ENCODE measurements around the gene GOLGA3. TPM values are rescaled to one million over a fixed set of nuclear protein-coding genes. Genes with fewer than 3 reads are reported as not detected.

The GOLGA3 gene
- polyA plus RNA-seq, 1 donor (not counting 4 experiments of a cell fraction or from before 2014, with no cell fraction given), result 11.0 TPM

GRCh38 chr12:132827763-132828703, 636 bp downstream of the GOLGA3 start:
- no peaks in the 10 kb centered on the region for H3K27me3 ChIP-seq (ENCODE audit: control insufficient read depth, extremely low read depth, insufficient read depth, low read length)
- peaks cover 2% of the 10 kb centered on the region for H3K9me1 ChIP-seq (ENCODE audit: control insufficient read depth, extremely low read depth, insufficient read depth, low read length)
- H2AFZ ChIP-seq (ENCODE audit: control insufficient read depth, low read length), result peak overlapping the region; percentile 48
- peak overlapping the region; percentile 81 for H3K4me2 ChIP-seq (ENCODE audit: control insufficient read depth, extremely low read depth, insufficient read depth, low read depth, low read length)
- H3K4me3 ChIP-seq (ENCODE audit: control insufficient read depth in 2 of 3, extremely low read depth in 1 of 3, insufficient read depth in 2 of 3, low read depth in 1 of 3, low read length in 3 of 3), result peak overlapping the region; percentile 89 to 98 (median 93)
- TF ChIP-seq, protein P1, sequence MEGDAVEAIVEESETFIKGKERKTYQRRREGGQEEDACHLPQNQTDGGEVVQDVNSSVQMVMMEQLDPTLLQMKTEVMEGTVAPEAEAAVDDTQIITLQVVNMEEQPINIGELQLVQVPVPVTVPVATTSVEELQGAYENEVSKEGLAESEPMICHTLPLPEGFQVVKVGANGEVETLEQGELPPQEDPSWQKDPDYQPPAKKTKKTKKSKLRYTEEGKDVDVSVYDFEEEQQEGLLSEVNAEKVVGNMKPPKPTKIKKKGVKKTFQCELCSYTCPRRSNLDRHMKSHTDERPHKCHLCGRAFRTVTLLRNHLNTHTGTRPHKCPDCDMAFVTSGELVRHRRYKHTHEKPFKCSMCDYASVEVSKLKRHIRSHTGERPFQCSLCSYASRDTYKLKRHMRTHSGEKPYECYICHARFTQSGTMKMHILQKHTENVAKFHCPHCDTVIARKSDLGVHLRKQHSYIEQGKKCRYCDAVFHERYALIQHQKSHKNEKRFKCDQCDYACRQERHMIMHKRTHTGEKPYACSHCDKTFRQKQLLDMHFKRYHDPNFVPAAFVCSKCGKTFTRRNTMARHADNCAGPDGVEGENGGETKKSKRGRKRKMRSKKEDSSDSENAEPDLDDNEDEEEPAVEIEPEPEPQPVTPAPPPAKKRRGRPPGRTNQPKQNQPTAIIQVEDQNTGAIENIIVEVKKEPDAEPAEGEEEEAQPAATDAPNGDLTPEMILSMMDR (optimal IDR thresholded peaks at IDR 0.05 in 1 of 3, IDR thresholded peaks at IDR 0.05 in 1 of 3, conservative IDR thresholded peaks at IDR 0.05 in 1 of 3; ENCODE audit: extremely low read depth in 1 of 3, insufficient read depth in 2 of 3, low read length in 3 of 3), result peak in 1 of 3 experiments; percentile 5
- TF ChIP-seq EZH2 (IDR thresholded peaks at IDR 0.05; ENCODE audit: low read length), result no peak
- peak overlapping the region; percentile 92 for H3K27ac ChIP-seq (ENCODE audit: control insufficient read depth, insufficient read depth, low read length)
- H3K9me3 ChIP-seq (ENCODE audit: control insufficient read depth, low read depth, low read length), result no peaks in the 10 kb centered on the region
- dilution Hi-C loops (cut with MboI; ENCODE audit: extremely low pct_ligation_motif_present, low sequenced_read_pairs), result no loop called here
- peaks cover 22 to 26% of the 10 kb centered on the region in 2 experiments for H3K36me3 ChIP-seq (ENCODE audit: control insufficient read depth in 2 of 2, extremely low read depth in 1 of 2, insufficient read depth in 2 of 2, low read length in 2 of 2)
- peaks cover 3% of the 10 kb centered on the region for H4K20me1 ChIP-seq (ENCODE audit: control insufficient read depth, extremely low read depth, insufficient read depth, low read length)
- FAIRE-seq, result no peak
- peaks cover 50% of the 10 kb centered on the region for H3K79me2 ChIP-seq (ENCODE audit: control insufficient read depth, insufficient read depth, low read length)
- no peak for DNase-seq (ENCODE audit: low read depth, low spot score)
- peak overlapping the region; percentile 98 for H3K9ac ChIP-seq (ENCODE audit: control insufficient read depth, extremely low read depth, insufficient read depth, low read length)
- H3K4me1 ChIP-seq (ENCODE audit: control insufficient read depth, extremely low read depth, insufficient read depth, low read length), result peaks cover 15% of the 10 kb centered on the region

DNA sequence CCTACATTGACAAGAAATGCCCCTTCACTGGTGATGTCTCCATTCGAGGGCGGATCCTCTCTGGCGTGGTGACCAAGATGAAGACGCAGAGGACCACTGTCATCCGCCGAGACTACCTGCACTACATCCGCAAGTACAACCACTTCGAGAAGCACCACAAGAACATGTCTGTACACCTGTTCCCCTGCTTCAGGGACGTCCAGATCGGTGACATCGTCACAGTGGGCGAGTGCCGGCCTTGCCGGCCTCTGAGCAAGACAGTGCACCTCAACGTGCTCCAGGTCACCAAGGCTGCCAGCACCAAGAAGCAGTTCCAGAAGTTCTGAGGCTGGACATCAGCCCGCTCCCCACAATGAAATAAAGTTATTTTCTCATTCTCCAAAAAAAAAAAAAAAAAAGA, 2.8 kb downstream of the GOLGA3 start:
- FAIRE-seq, result no peak
- Histone ChIP-seq H3K79me2 (ENCODE audit: control insufficient read depth, insufficient read depth, low read length) (peaks cover 53% of the 10 kb centered on the region), H3K4me2 (ENCODE audit: control insufficient read depth, extremely low read depth, insufficient read depth, low read depth, low read length) (no peak overlapping the region), H3K4me1 (ENCODE audit: control insufficient read depth, extremely low read depth, insufficient read depth, low read length) (peaks cover 15% of the 10 kb centered on the region), H3K4me3 (ENCODE audit: control insufficient read depth in 2 of 3, extremely low read depth in 1 of 3, insufficient read depth in 2 of 3, low read depth in 1 of 3, low read length in 3 of 3) (no peak overlapping the region), H3K9ac (ENCODE audit: control insufficient read depth, extremely low read depth, insufficient read depth, low read length) (no peak overlapping the region), H3K9me1 (ENCODE audit: control insufficient read depth, extremely low read depth, insufficient read depth, low read length) (peaks cover 2% of the 10 kb centered on the region), H3K27ac (ENCODE audit: control insufficient read depth, insufficient read depth, low read length) (no peak overlapping the region), H3K27me3 (ENCODE audit: control insufficient read depth, extremely low read depth, insufficient read depth, low read length) (no peaks in the 10 kb centered on the region), H3K36me3 (ENCODE audit: control insufficient read depth in 2 of 2, extremely low read depth in 1 of 2, insufficient read depth in 2 of 2, low read length in 2 of 2) (peaks cover 24 to 28% of the 10 kb centered on the region in 2 experiments), H4K20me1 (ENCODE audit: control insufficient read depth, extremely low read depth, insufficient read depth, low read length) (peaks cover 3% of the 10 kb centered on the region), H3K9me3 (ENCODE audit: control insufficient read depth, low read depth, low read length) (no peaks in the 10 kb centered on the region), H2AFZ (ENCODE audit: control insufficient read depth, low read length) (no peak overlapping the region)
- TF ChIP-seq, protein P1 (optimal IDR thresholded peaks at IDR 0.05 in 1 of 3, IDR thresholded peaks at IDR 0.05 in 1 of 3, conservative IDR thresholded peaks at IDR 0.05 in 1 of 3; ENCODE audit: extremely low read depth in 1 of 3, insufficient read depth in 2 of 3, low read length in 3 of 3), result no peak
- DNase-seq (ENCODE audit: low read depth, low spot score), result no peak
- dilution Hi-C loops (cut with MboI; ENCODE audit: extremely low pct_ligation_motif_present, low sequenced_read_pairs), result no loop called here

Measured in keratinocyte (primary cell).